Panc1 (cell line): ENCODE measurements around the gene ATIC.

Source experiments
- POLR2AphosphoS5 ChIP-seq: IDR thresholded peaks from 2 replicates; pipeline ENCODE4 v1.6.1; 2012; ENCODE audit warnings: mild to moderate bottlenecking, low read depth, low read length, moderate library complexity
- TF ChIP-seq, protein P1 (sequence below): fragments of 450-650 bp; IDR thresholded peaks from 2 replicates; pipeline ENCODE4 v1.5.1; 2017; ENCODE audit warnings: mild to moderate bottlenecking

DNA sequence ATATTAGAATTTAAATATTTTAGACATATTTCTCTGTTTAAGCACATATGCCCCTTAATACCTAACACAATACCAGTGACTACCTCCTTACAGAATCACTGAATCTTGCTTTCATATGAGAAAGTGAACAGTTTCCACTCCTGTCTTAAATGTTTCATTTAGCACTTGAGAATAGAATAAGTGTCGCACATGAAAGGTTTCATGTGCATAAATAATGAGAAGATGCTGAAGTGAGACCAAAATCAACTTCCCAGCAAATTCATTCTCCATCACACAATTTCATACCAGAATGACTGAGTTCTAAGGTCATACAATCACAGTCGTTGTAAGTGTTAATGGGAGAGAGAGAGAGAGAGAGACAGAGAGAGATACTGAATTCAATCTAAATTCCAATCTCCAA lies 51.2 kb downstream of the ATIC start:
- TF ChIP-seq POLR2AphosphoS5 = no peak
- TF ChIP-seq, protein P1, sequence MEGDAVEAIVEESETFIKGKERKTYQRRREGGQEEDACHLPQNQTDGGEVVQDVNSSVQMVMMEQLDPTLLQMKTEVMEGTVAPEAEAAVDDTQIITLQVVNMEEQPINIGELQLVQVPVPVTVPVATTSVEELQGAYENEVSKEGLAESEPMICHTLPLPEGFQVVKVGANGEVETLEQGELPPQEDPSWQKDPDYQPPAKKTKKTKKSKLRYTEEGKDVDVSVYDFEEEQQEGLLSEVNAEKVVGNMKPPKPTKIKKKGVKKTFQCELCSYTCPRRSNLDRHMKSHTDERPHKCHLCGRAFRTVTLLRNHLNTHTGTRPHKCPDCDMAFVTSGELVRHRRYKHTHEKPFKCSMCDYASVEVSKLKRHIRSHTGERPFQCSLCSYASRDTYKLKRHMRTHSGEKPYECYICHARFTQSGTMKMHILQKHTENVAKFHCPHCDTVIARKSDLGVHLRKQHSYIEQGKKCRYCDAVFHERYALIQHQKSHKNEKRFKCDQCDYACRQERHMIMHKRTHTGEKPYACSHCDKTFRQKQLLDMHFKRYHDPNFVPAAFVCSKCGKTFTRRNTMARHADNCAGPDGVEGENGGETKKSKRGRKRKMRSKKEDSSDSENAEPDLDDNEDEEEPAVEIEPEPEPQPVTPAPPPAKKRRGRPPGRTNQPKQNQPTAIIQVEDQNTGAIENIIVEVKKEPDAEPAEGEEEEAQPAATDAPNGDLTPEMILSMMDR = no peak
